GM23338 (cell line): Measurements from ENCODE around the gene DTYMK. TPM values are rescaled to one million over a fixed set of nuclear protein-coding genes. Genes with fewer than 3 reads are reported as not detected.

Source experiments
- ATAC-seq: fragments of 200-7000 bp; cut with Tn5 transposase; 3 replicates; pipeline ENCODE4 v1.9.1; 2020
- DNase-seq: peaks from one replicate; pipeline ENCODE4 v3.0.0-alpha.2; 2015; ENCODE audit warnings: low spot score
- H2AFZ ChIP-seq: fragments of 200-600 bp; sonication (generic); 2 replicates; pipeline ENCODE4 v1.8.0; 2016; ENCODE audit warnings: antibody characterized with exemption, mild to moderate bottlenecking, moderate library complexity
- H3F3A ChIP-seq: fragments of 200-600 bp; sonication (generic); replicated peaks from 2 replicates; pipeline ENCODE4 v1.8.0; 2017; ENCODE audit warnings: antibody characterized with exemption, mixed run types, low read depth
- H3K27ac ChIP-seq: fragments of 200-600 bp; sonication (generic); 2 replicates; pipeline ENCODE4 v1.6.1; 2016; ENCODE audit warnings: low read depth
- H3K27me3 ChIP-seq: fragments of 200-600 bp; sonication (generic); 2 replicates; pipeline ENCODE4 v1.8.0; 2016; ENCODE audit warnings: mild to moderate bottlenecking, mixed run types, moderate library complexity; ENCODE audit not compliant: insufficient read depth
- H3K36me3 ChIP-seq: fragments of 200-600 bp; sonication (generic); 2 replicates; pipeline ENCODE4 v1.8.0; 2016; ENCODE audit warnings: mild to moderate bottlenecking; ENCODE audit not compliant: insufficient read depth
- H3K4me1 ChIP-seq: fragments of 200-600 bp; sonication (generic); 2 replicates; pipeline ENCODE4 v1.8.0; 2016; ENCODE audit warnings: mild to moderate bottlenecking, moderate library complexity; ENCODE audit not compliant: insufficient read depth
- H3K4me2 ChIP-seq: fragments of 200-600 bp; sonication (generic); 2 replicates; pipeline ENCODE4 v1.7.1; 2017; ENCODE audit warnings: mixed run types
- H3K4me3 ChIP-seq: fragments of 200-600 bp; sonication (generic); 2 replicates; pipeline ENCODE4 v1.6.1; 2016; ENCODE audit warnings: mixed run types
- H3K79me2 ChIP-seq: fragments of 200-600 bp; sonication (generic); replicated peaks from 2 replicates; pipeline ENCODE4 v1.8.0; 2017; ENCODE audit warnings: mild to moderate bottlenecking; ENCODE audit not compliant: insufficient read depth
- H3K9me2 ChIP-seq: fragments of 200-600 bp; sonication (generic); 2 replicates; pipeline ENCODE4 v1.8.0; 2017; ENCODE audit not compliant: insufficient read depth
- H4K20me1 ChIP-seq: fragments of 200-600 bp; sonication (generic); replicated peaks from 2 replicates; pipeline ENCODE4 v1.8.0; 2017; ENCODE audit warnings: mild to moderate bottlenecking; ENCODE audit not compliant: insufficient read depth
- H3K27ac Mint-ChIP-seq: 2 replicates; pipeline ENCODE4 v1.8.0; 2020; ENCODE audit warnings: inconsistent platforms, mild to moderate bottlenecking, moderate library complexity, mixed read lengths
- H3K27me3 Mint-ChIP-seq: 3 replicates; pipeline ENCODE4 v1.8.0; 2022; ENCODE audit warnings: low read depth, mild to moderate bottlenecking, moderate library complexity, mixed read lengths, inconsistent platforms; ENCODE audit not compliant: insufficient read depth, poor library complexity
- H3K36me3 Mint-ChIP-seq: 3 replicates; pipeline ENCODE4 v1.8.0; 2021; ENCODE audit warnings: low read depth, mild to moderate bottlenecking, inconsistent platforms, moderate library complexity, mixed read lengths
- H3K4me1 Mint-ChIP-seq: 3 replicates; pipeline ENCODE4 v1.8.0; 2020; ENCODE audit warnings: mild to moderate bottlenecking, inconsistent platforms, mixed read lengths
- H3K4me3 Mint-ChIP-seq: 3 replicates; pipeline ENCODE4 v1.8.0; 2021; ENCODE audit warnings: moderate library complexity, mild to moderate bottlenecking, inconsistent platforms, mixed read lengths
- H3K9me3 Mint-ChIP-seq: 3 replicates; pipeline ENCODE4 v1.8.0; 2020; ENCODE audit warnings: moderate library complexity, mild to moderate bottlenecking, inconsistent platforms, mixed read lengths
- CTCF ChIP-seq, 2 experiments: fragments of 200-600 bp in 1 of 2; sonication (generic) in 1 of 2; conservative IDR thresholded peaks; 2 replicates each; pipeline versions ENCODE4 v1.5.1 to v1.6.1; 2016 to 2017; ENCODE audit warnings: antibody characterized with exemption in 2 of 2, low read depth in 2 of 2, mild to moderate bottlenecking in 2 of 2, moderate library complexity in 1 of 2
- ETS1 ChIP-seq: IDR thresholded peaks from 2 replicates; pipeline ENCODE4 v1.6.1; 2016; ENCODE audit warnings: antibody characterized with exemption
- EZH2phosphoT487 ChIP-seq: fragments of 200-600 bp; sonication (generic); IDR thresholded peaks from one replicate; pipeline ENCODE4 v1.8.1; 2018; ENCODE audit warnings: antibody characterized with exemption; ENCODE audit not compliant: unreplicated experiment
- ZNF114 ChIP-seq: fragments of 250-450 bp; sonication (Bioruptor Pico); IDR thresholded peaks from 2 replicates; pipeline ENCODE4 v1.5.0; 2020; ENCODE audit warnings: mild to moderate bottlenecking, moderate library complexity
- ZNF462 ChIP-seq: fragments of 250-450 bp; sonication (Bioruptor Pico); IDR thresholded peaks from 2 replicates; pipeline ENCODE4 v1.5.0; 2020; ENCODE audit warnings: mild to moderate bottlenecking, moderate library complexity
- polyA plus RNA-seq: library from polyadenylated mRNA; unstranded; fragments of >200 nt; fragmentation: Nextera tagmentation; extraction: Ambion mirVana; gene quantifications from 2 replicates; pipeline ENCODE4 v1.2.1, GENCODE V29; 2016
- total RNA-seq: library from RNA; depleted of rRNA; stranded (reverse); fragments of >200 nt; shearing (Covaris generic); gene quantifications from 2 replicates; pipeline ENCODE4 v1.2.3, GENCODE V29; 2014

The DTYMK gene
- total and polyA plus RNA-seq, 2 experiments from 2014 or later, result 55.4 to 65.4 TPM

DNA sequence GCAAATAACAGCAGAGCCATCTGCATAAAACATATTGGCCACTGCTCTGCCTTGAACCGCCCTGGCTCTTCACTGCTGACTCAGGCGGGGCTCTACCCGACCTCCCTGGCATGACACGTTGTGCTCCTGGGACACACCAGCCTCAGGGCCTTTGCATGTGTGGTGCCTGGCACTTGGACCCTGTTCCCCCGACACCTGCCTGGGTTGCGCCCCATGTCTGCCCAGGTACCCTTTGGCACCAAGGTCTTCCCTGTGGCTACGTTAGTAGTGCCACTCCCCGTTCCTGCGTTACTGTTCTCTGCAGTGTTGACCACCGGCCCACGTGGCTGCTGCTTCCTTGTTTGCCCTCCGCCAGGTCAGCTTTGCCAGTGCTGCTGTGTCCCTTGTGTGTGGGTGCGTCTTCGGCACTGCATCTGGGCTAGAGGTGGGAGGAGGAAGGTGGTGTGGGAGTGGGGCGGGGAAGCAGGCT lies 28.8 kb downstream of the DTYMK start (continued):
- TF ChIP-seq ZNF462 (CRISPR knock-in tag) (no peak), ETS1 (no peak), ZNF114 (CRISPR knock-in tag) (no peak), CTCF (conservative IDR thresholded peaks at IDR 0.05; ENCODE audit: low read depth in 2 of 2) (no peak)

GRCh38 chr2:241656190-241656741 lies 30.3 kb downstream of the DTYMK start:
- Histone ChIP-seq H3K27ac (no peak overlapping the region), H2AFZ (no peak overlapping the region), H3K79me2 (peaks cover 15% of the 10 kb centered on the region), H3K9me2 (no peaks in the 10 kb centered on the region), H3K36me3 (peaks cover 16% of the 10 kb centered on the region), H3K27me3 (no peaks in the 10 kb centered on the region), H4K20me1 (peaks cover 13% of the 10 kb centered on the region; the same call in 1 of the 2 replicates), H3K4me1 (no peaks in the 10 kb centered on the region), H3K4me2 (no peak overlapping the region), H3F3A (peaks cover 8% of the 10 kb centered on the region), H3K4me3 (no peak overlapping the region)
- Mint-ChIP-seq H3K4me1 (no peaks in the 10 kb centered on the region; the same call in 2 of the 3 replicates), H3K4me3 (no peak overlapping the region), H3K27me3 (peaks cover 10% of the 10 kb centered on the region), H3K36me3 (peaks cover 80% of the 10 kb centered on the region), H3K9me3 (no peaks in the 10 kb centered on the region; the same call in 2 of the 3 replicates), H3K27ac (no peak overlapping the region)
- no peak for DNase-seq
- ATAC-seq, result no peak
- TF ChIP-seq ZNF462 (CRISPR knock-in tag) (no peak), EZH2phosphoT487 (no peak)
